OCI-LY3 (cell line): ENCODE measurements around the gene POLR2M.
A peak's percentile ranks its signal among the peaks of the same experiment; 100 is the strongest.

Source experiments
- H2AFZ ChIP-seq: fragments of 200-600, 300-600 bp; shearing (Covaris generic); 2 replicates; pipeline ENCODE4 v1.6.0; 2014; ENCODE audit warnings: antibody characterized with exemption, low read depth, low read length
- H3K27ac ChIP-seq: fragments of 200-600, 300-600 bp; sonication (generic); 2 replicates; pipeline ENCODE4 v1.5.1; 2014; ENCODE audit warnings: mild to moderate bottlenecking, low read length, moderate library complexity, mixed read lengths
- H3K27me3 ChIP-seq: fragments of 200-600, 300-600 bp; sonication (generic); 2 replicates; pipeline ENCODE4 v1.6.1; 2014; ENCODE audit warnings: low read depth, low read length, mixed read lengths
- H3K36me3 ChIP-seq: fragments of 200-600, 300-600 bp; sonication (generic); replicated peaks from 2 replicates; pipeline ENCODE3; 2014; ENCODE audit warnings: low read depth, low read length, mixed read lengths
- H3K4me1 ChIP-seq: fragments of 300-600, 200-600 bp; sonication (generic); 2 replicates; pipeline ENCODE4 v1.6.1; 2014; ENCODE audit warnings: low read length, mixed read lengths
- H3K4me2 ChIP-seq: fragments of 200-600, 300-600 bp; sonication (generic); 2 replicates; pipeline ENCODE4 v1.6.1; 2014; ENCODE audit warnings: low read length, mixed read lengths
- H3K4me3 ChIP-seq: fragments of 300-600, 200-600 bp; sonication (generic); 2 replicates; pipeline ENCODE4 v1.5.1; 2014; ENCODE audit warnings: antibody characterized with exemption, mild to moderate bottlenecking, low read length, moderate library complexity
- H3K79me2 ChIP-seq: fragments of 300-600, 200-600 bp; shearing (Covaris generic); 2 replicates; pipeline ENCODE4 v1.6.1; 2014; ENCODE audit warnings: mild to moderate bottlenecking, low read length, mixed read lengths
- H3K9ac ChIP-seq: fragments of 300-600, 200-600 bp; shearing (Covaris generic); 2 replicates; pipeline ENCODE4 v1.6.0; 2014; ENCODE audit warnings: mild to moderate bottlenecking, low read length, moderate library complexity
- H3K9me3 ChIP-seq: fragments of 200-600, 300-600 bp; shearing (Covaris generic); 2 replicates; pipeline ENCODE4 v1.6.1; 2014; ENCODE audit warnings: low read length, mixed read lengths; ENCODE audit not compliant: insufficient read depth
- H4K20me1 ChIP-seq: fragments of 200-600, 300-600 bp; sonication (generic); 2 replicates; pipeline ENCODE4 v1.6.1; 2016; ENCODE audit warnings: low read length, mixed read lengths; ENCODE audit not compliant: insufficient read depth
- EZH2phosphoT487 ChIP-seq: fragments of 200-600 bp; shearing (Covaris generic); IDR thresholded peaks from 2 replicates; pipeline ENCODE4 v1.6.1; 2018; ENCODE audit warnings: antibody characterized with exemption, mixed run types, low read depth
- TF ChIP-seq, protein P1 (sequence below): fragments of 200-600, 300-600 bp; sonication (generic); IDR thresholded peaks from 2 replicates; pipeline ENCODE4 v1.5.1; 2014; ENCODE audit warnings: antibody characterized with exemption, low read length, low read depth

Gene POLR2M

DNA sequence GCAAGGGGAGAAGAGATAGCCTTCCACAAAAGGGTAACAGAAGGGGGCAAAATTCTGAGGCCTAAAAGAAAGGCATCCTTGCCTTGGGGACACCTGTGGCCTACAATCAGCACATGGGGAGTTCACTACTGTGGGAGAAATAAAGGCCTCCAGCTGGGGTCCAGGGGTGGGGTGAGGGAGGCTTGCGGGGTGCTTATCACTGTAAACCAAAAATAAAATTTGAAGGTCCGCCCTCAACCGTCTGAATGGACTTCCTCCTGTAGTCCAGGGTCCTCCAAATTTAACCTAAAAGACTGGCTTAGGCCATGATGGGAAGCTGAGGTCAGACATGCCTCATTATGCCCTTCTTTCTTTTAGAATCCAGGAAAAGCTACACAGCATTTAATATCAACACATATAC is 2.1 kb upstream of the POLR2M start:
- H3K9ac ChIP-seq: no peak overlapping the region
- TF ChIP-seq EZH2phosphoT487: no peak
- TF ChIP-seq, protein P1, sequence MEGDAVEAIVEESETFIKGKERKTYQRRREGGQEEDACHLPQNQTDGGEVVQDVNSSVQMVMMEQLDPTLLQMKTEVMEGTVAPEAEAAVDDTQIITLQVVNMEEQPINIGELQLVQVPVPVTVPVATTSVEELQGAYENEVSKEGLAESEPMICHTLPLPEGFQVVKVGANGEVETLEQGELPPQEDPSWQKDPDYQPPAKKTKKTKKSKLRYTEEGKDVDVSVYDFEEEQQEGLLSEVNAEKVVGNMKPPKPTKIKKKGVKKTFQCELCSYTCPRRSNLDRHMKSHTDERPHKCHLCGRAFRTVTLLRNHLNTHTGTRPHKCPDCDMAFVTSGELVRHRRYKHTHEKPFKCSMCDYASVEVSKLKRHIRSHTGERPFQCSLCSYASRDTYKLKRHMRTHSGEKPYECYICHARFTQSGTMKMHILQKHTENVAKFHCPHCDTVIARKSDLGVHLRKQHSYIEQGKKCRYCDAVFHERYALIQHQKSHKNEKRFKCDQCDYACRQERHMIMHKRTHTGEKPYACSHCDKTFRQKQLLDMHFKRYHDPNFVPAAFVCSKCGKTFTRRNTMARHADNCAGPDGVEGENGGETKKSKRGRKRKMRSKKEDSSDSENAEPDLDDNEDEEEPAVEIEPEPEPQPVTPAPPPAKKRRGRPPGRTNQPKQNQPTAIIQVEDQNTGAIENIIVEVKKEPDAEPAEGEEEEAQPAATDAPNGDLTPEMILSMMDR: no peak
- H3K4me2 ChIP-seq: no peak overlapping the region
- H3K36me3 ChIP-seq: peaks cover 7% of the 10 kb centered on the region
- H3K27me3 ChIP-seq: no peaks in the 10 kb centered on the region
- H4K20me1 ChIP-seq: peaks cover 6% of the 10 kb centered on the region; the same call in 1 of the 2 replicates
- H3K4me3 ChIP-seq: no peak overlapping the region
- no peak overlapping the region for H3K27ac ChIP-seq
- H3K9me3 ChIP-seq: no peaks in the 10 kb centered on the region
- H3K4me1 ChIP-seq: peaks cover 17% of the 10 kb centered on the region
- no peak overlapping the region for H2AFZ ChIP-seq
- H3K79me2 ChIP-seq: peaks cover 32% of the 10 kb centered on the region

DNA sequence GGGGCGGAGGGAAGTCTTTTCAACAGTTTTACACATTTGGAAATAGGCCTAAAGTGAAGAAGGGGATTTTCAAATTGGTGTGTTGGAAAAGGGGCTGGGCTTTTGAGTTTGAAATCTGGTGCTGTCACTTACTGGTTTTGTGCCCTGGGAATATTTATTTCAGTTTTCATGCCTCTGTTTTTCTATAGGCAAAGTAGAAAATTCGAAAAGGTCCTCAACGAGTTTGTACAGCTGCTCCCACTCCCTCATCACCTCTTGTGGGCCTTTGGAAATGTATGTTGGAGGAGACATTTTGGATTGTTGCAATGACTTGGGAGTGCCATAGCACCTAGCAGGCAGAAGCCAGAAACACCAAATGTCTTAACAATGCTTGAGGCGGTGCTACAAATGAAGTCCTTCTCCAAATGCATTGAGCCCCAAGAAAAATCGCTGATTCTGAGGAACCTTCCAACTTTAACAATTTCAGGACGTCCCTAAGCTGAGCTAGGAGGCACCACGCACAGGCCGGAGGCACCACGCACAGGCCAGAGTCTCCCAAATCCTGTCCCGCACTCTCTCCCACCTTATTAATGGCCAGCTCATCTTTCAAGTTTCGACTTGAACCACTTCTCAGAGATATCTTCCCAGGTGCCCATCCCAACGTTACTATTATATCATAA is 639 bp upstream of the POLR2M start:
- TF ChIP-seq, protein P1: no peak
- no peak for TF ChIP-seq EZH2phosphoT487
- Histone ChIP-seq H3K27me3 (no peaks in the 10 kb centered on the region), H3K4me2 (peak overlapping the region; percentile 83), H3K79me2 (peaks cover 46% of the 10 kb centered on the region), H3K9me3 (no peaks in the 10 kb centered on the region), H3K4me1 (peaks cover 17% of the 10 kb centered on the region), H4K20me1 (peaks cover 6% of the 10 kb centered on the region; the same call in 1 of the 2 replicates), H3K4me3 (peak overlapping the region; percentile 90), H2AFZ (peak overlapping the region; percentile 84), H3K36me3 (peaks cover 21% of the 10 kb centered on the region), H3K9ac (peak overlapping the region; percentile 94), H3K27ac (peak overlapping the region; percentile 59)

DNA sequence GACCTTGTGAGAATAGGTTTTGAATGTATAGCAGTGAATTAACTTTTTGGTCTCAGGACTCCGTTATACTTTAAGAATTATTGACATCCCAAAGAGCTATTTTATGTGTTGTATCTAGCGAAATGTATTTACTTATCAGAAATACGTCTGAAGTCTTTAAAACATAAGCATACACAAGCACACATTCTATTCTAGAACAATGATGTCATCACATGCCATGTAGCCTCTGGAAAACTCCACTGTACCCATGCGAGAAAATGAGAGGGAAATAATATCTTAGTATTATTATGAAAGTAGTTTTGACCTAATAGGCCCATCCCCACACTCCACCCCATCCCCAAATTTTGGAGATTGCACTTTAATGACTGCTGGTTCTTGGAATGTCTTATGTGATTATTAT is 1.5 kb downstream of the POLR2M start:
- no peaks in the 10 kb centered on the region for H3K9me3 ChIP-seq
- no peaks in the 10 kb centered on the region for H3K27me3 ChIP-seq
- peak overlapping the region; percentile 90 for H3K4me2 ChIP-seq
- H2AFZ ChIP-seq: no peak overlapping the region
- peak overlapping the region; percentile 94; the same call in 1 of the 2 replicates for H3K9ac ChIP-seq
- peaks cover 17% of the 10 kb centered on the region for H3K4me1 ChIP-seq
- peaks cover 41% of the 10 kb centered on the region for H3K36me3 ChIP-seq
- H3K27ac ChIP-seq: no peak overlapping the region
- TF ChIP-seq EZH2phosphoT487: no peak
- TF ChIP-seq, protein P1: no peak
- peak overlapping the region; percentile 90 for H3K4me3 ChIP-seq
- H3K79me2 ChIP-seq: peaks cover 55% of the 10 kb centered on the region
- peaks cover 6% of the 10 kb centered on the region; the same call in 1 of the 2 replicates for H4K20me1 ChIP-seq

DNA sequence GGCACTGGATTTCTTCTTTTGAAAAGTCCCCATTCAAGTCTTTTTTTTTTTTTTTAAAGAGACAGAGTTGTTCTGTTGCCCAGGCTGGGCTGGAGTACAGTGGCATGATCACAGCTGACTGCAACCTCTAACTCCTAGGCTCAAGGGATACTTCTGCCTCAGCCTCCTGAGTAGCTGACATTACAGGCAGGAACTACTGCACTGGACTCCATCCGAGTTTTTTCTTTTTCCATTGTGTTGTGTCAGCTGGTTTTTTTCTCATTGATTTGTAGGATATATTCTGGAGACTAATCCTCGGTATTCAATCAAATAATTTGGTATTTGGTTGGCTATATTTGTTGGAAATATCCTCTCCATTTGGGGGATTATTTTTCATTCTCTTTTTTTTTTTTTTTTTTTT is 11.8 kb downstream of the POLR2M start:
- H3K36me3 ChIP-seq: peaks cover 34% of the 10 kb centered on the region
- H4K20me1 ChIP-seq: no peaks in the 10 kb centered on the region
- no peaks in the 10 kb centered on the region for H3K4me1 ChIP-seq
- no peak overlapping the region for H3K4me3 ChIP-seq
- TF ChIP-seq, protein P1: no peak
- TF ChIP-seq EZH2phosphoT487: no peak
- H3K79me2 ChIP-seq: no peaks in the 10 kb centered on the region
- H2AFZ ChIP-seq: no peak overlapping the region
- no peak overlapping the region for H3K27ac ChIP-seq
- no peaks in the 10 kb centered on the region for H3K9me3 ChIP-seq
- H3K4me2 ChIP-seq: no peak overlapping the region
- H3K27me3 ChIP-seq: no peaks in the 10 kb centered on the region
- H3K9ac ChIP-seq: no peak overlapping the region
